WTC11 (cell line): ENCODE data around the gene TMEM258. TPM values are rescaled to one million over a fixed set of nuclear protein-coding genes. Genes with fewer than 3 reads are reported as not detected.

ENCODE experiments used
- ATAC-seq: fragments of 200-7000 bp; cut with Tn5 transposase; 2 replicates; pipeline ENCODE4 v1.10.0; 2021; ENCODE audit warnings: mild to moderate bottlenecking, moderate library complexity
- CTCF ChIA-PET: fragments of 300-600 bp; sonication (Branson Sonifier 250); formaldehyde crosslinking; loops from one replicate; lab custom pipeline; 2021; ENCODE audit warnings: antibody characterized with exemption; lab: Charles Lee
- POLR2A ChIA-PET: fragments of 350-600 bp; sonication (Branson Sonifier 250); formaldehyde crosslinking; loops from one replicate; lab custom pipeline; 2021; ENCODE audit warnings: antibody characterized with exemption; lab: Charles Lee
- DNase-seq: peaks from one replicate; pipeline ENCODE4 v3.0.0; 2021; ENCODE audit warnings: low spot score
- H3K27ac Mint-ChIP-seq: 2 replicates; pipeline ENCODE4 v1.8.0; 2021; ENCODE audit warnings: mixed read lengths
- H3K27me3 Mint-ChIP-seq: 2 replicates; pipeline ENCODE4 v1.8.0; 2021; ENCODE audit warnings: low read depth, mild to moderate bottlenecking, moderate library complexity, mixed read lengths
- H3K36me3 Mint-ChIP-seq: 2 replicates; pipeline ENCODE4 v1.8.0; 2021; ENCODE audit warnings: mixed read lengths
- H3K4me1 Mint-ChIP-seq: 2 replicates; pipeline ENCODE4 v1.8.0; 2022; ENCODE audit warnings: mixed read lengths
- H3K4me3 Mint-ChIP-seq: 2 replicates; pipeline ENCODE4 v1.8.0; 2021; ENCODE audit warnings: mild to moderate bottlenecking, moderate library complexity, mixed read lengths
- H3K9me3 Mint-ChIP-seq: 2 replicates; pipeline ENCODE4 v1.8.0; 2021; ENCODE audit warnings: mixed read lengths
- ARID4B ChIP-seq: sonication (generic); formaldehyde crosslinking; IDR thresholded peaks from 2 replicates; pipeline ENCODE4 v1.8.0; 2023; ENCODE audit warnings: missing genetic modification reagents, mild to moderate bottlenecking, borderline replicate concordance
- CDX4 ChIP-seq: fragments of 250-450 bp; sonication (Bioruptor Pico); IDR thresholded peaks from 2 replicates; pipeline ENCODE4 v1.9.0; 2021; ENCODE audit warnings: moderate library complexity, mild to moderate bottlenecking, inconsistent platforms, borderline replicate concordance
- CREB1 ChIP-seq: sonication (generic); formaldehyde crosslinking; IDR thresholded peaks from 2 replicates; pipeline ENCODE4 v1.8.0; 2023; ENCODE audit warnings: mild to moderate bottlenecking, missing genetic modification reagents
- E2F5 ChIP-seq: sonication (generic); formaldehyde crosslinking; IDR thresholded peaks from 2 replicates; pipeline ENCODE4 v1.8.1; 2022; ENCODE audit warnings: mild to moderate bottlenecking, moderate library complexity, missing genetic modification reagents
- EMX1 ChIP-seq: fragments of 250-450 bp; sonication (Bioruptor Pico); IDR thresholded peaks from 2 replicates; pipeline ENCODE4 v1.8.0; 2021; ENCODE audit warnings: mild to moderate bottlenecking
- JAZF1 ChIP-seq: fragments of 250-450 bp; sonication (Bioruptor Pico); IDR thresholded peaks from 2 replicates; pipeline ENCODE4 v1.9.0; 2021; ENCODE audit warnings: moderate library complexity, mild to moderate bottlenecking, inconsistent platforms
- JUN ChIP-seq: sonication (generic); formaldehyde crosslinking; IDR thresholded peaks from 2 replicates; pipeline ENCODE4 v1.8.0; 2023; ENCODE audit warnings: mild to moderate bottlenecking, missing genetic modification reagents
- MYBL2 ChIP-seq: sonication (generic); formaldehyde crosslinking; IDR thresholded peaks from 2 replicates; pipeline ENCODE4 v1.8.1; 2023; ENCODE audit warnings: mild to moderate bottlenecking, moderate library complexity, missing genetic modification reagents
- NFE2L1 ChIP-seq: sonication (generic); formaldehyde crosslinking; IDR thresholded peaks from 2 replicates; pipeline ENCODE4 v1.8.1; 2023; ENCODE audit warnings: missing genetic modification reagents
- NFYB ChIP-seq: sonication (generic); formaldehyde crosslinking; conservative IDR thresholded peaks from 2 replicates; pipeline ENCODE4 v1.8.0; 2022; ENCODE audit warnings: low read depth, missing genetic modification reagents
- NR2C2 ChIP-seq: sonication (generic); formaldehyde crosslinking; IDR thresholded peaks from 2 replicates; pipeline ENCODE4 v1.8.0; 2022; ENCODE audit warnings: mild to moderate bottlenecking, missing genetic modification reagents
- PRDM15 ChIP-seq: sonication (generic); formaldehyde crosslinking; IDR thresholded peaks from 2 replicates; pipeline ENCODE4 v1.8.0; 2022; ENCODE audit warnings: missing genetic modification reagents
- TCF7 ChIP-seq: sonication (generic); formaldehyde crosslinking; IDR thresholded peaks from 2 replicates; pipeline ENCODE4 v1.8.0; 2022; ENCODE audit warnings: mild to moderate bottlenecking, low read depth, missing genetic modification reagents, moderate library complexity
- ZNF121 ChIP-seq: sonication (generic); formaldehyde crosslinking; IDR thresholded peaks from 2 replicates; pipeline ENCODE4 v1.8.0; 2023; ENCODE audit warnings: missing genetic modification reagents
- ZNF219 ChIP-seq: sonication (generic); formaldehyde crosslinking; IDR thresholded peaks from 2 replicates; pipeline ENCODE4 v1.8.0; 2023; ENCODE audit warnings: missing genetic modification reagents, mild to moderate bottlenecking, borderline replicate concordance
- ZNF396 ChIP-seq: fragments of 250-450 bp; sonication (Bioruptor Pico); IDR thresholded peaks from 2 replicates; pipeline ENCODE4 v1.8.0; 2021; ENCODE audit warnings: mild to moderate bottlenecking, moderate library complexity, borderline replicate concordance
- ZNF512 ChIP-seq: sonication (generic); formaldehyde crosslinking; IDR thresholded peaks from 2 replicates; pipeline ENCODE4 v1.8.1; 2022; ENCODE audit warnings: missing genetic modification reagents, borderline replicate concordance
- ZNF532 ChIP-seq: fragments of 250-450 bp; sonication (Bioruptor Pico); IDR thresholded peaks from 2 replicates; pipeline ENCODE4 v1.9.0; 2021; ENCODE audit warnings: mild to moderate bottlenecking, borderline replicate concordance
- ZSCAN18 ChIP-seq: fragments of 250-450 bp; sonication (Bioruptor Pico); IDR thresholded peaks from 2 replicates; pipeline ENCODE4 v2.1.2; 2022; ENCODE audit warnings: mild to moderate bottlenecking, moderate library complexity
- total RNA-seq: library from RNA; stranded (reverse); gene quantifications from 3 replicates; pipeline ENCODE4 v1.2.3, GENCODE V29; 2021

TMEM258 gene
- total RNA-seq, 1 experiment from 2014 or later, result 175 TPM

- POLR2A ChIA-PET, result no interaction called here
- peaks cover 75% of the 10 kb centered on the region for H3K36me3 Mint-ChIP-seq
- ATAC-seq, result no peak
- peaks cover 19% of the 10 kb centered on the region for H3K4me1 Mint-ChIP-seq
- CTCF ChIA-PET, result no interaction called here
- no peak overlapping the region for H3K27ac Mint-ChIP-seq
- 0 out of 2 replicates have a peak, but pooled peaks cover 3% of the 10 kb centered on the region for H3K9me3 Mint-ChIP-seq
- no peak overlapping the region for H3K4me3 Mint-ChIP-seq
- H3K27me3 Mint-ChIP-seq, result no peaks in the 10 kb centered on the region
- DNase-seq, result no peak
- TF ChIP-seq CREB1 (CRISPR knock-in tag) (no peak), MYBL2 (CRISPR knock-in tag) (no peak), NFYB (CRISPR knock-in tag) (no peak), NR2C2 (no peak), JAZF1 (no peak), ZNF512 (no peak), E2F5 (no peak), ZNF121 (no peak), ARID4B (CRISPR knock-in tag) (no peak), CDX4 (CRISPR knock-in tag) (no peak), JUN (no peak), NFE2L1 (no peak), EMX1 (no peak)
- TF ChIP-seq, all 79 proteins: peak for 0
Measured at GRCh38 chr11:61839742-61840141, 47.3 kb upstream of the TMEM258 start.

GRCh38 chr11:61838921-61839320, 46.5 kb upstream of the TMEM258 start:
- Mint-ChIP-seq H3K9me3 (0 out of 2 replicates have a peak, but pooled peaks cover 3% of the 10 kb centered on the region), H3K27ac (peak overlapping the region; percentile 45; the same call in 1 of the 2 replicates), H3K4me3 (no peak overlapping the region), H3K27me3 (no peaks in the 10 kb centered on the region), H3K4me1 (peaks cover 26% of the 10 kb centered on the region), H3K36me3 (peaks cover 72% of the 10 kb centered on the region)
- ATAC-seq, result no peak
- POLR2A ChIA-PET, result interaction anchor here (0.8 kb wide), 1 partner anchor 41 kb away, joined by 4 read pairs; no protein-coding TSS in a partner anchor
- CTCF ChIA-PET, result interaction anchor here (0.5 kb wide), 1 partner anchor 105 kb away, joined by 5 read pairs; no protein-coding TSS in a partner anchor
- DNase-seq, result no peak
- no peak for TF ChIP-seq ZSCAN18 (CRISPR knock-in tag)
- TF ChIP-seq ZNF532 (CRISPR knock-in tag), result no peak
- TF ChIP-seq ZNF396 (CRISPR knock-in tag), result no peak
- TF ChIP-seq PRDM15 (CRISPR knock-in tag), result no peak
- no peak for TF ChIP-seq ZNF219
- no peak for TF ChIP-seq TCF7 (CRISPR knock-in tag)
